GM12878 (cell line): Measurements from ENCODE around the gene TSEN54. TPM values are rescaled to one million over a fixed set of nuclear protein-coding genes. Genes with fewer than 3 reads are reported as not detected.

ENCODE experiments used
- ATAC-seq: fragments of 200-7000 bp; cut with Tn5 transposase; 3 replicates; pipeline ENCODE4 v1.9.1; 2020; ENCODE audit warnings: mild to moderate bottlenecking, moderate library complexity
- BruUV-seq: library from RNA; stranded (reverse); fragments of 400-500 nt; replicated peaks from 2 replicates; lab custom pipeline; 2021; lab: Mats Ljungman, UMichigan
- CTCF ChIA-PET: fragments of 300-600 bp; sonication (Branson Sonifier 250); formaldehyde crosslinking; extraction: SDS; loops from one replicate; lab custom pipeline; 2021; ENCODE audit warnings: inconsistent platforms; lab: Yijun Ruan, JAX
- POLR2A ChIA-PET: fragments of 350-600 bp; formaldehyde crosslinking; extraction: SDS; loops from one replicate; lab custom pipeline; 2021; ENCODE audit warnings: inconsistent platforms; lab: Charles Lee
- RAD21 ChIA-PET: fragments of 300-600 bp; sonication (Branson Sonifier 250); formaldehyde crosslinking; loops from one replicate; lab custom pipeline; 2023; ENCODE audit warnings: antibody characterized with exemption; ENCODE audit not compliant: unreplicated experiment; lab: Charles Lee
- SMC1A ChIA-PET: fragments of 300-600 bp; sonication (Branson Sonifier 250); formaldehyde crosslinking; loops from one replicate; lab custom pipeline; 2023; ENCODE audit not compliant: unreplicated experiment, uncharacterized antibody; lab: Charles Lee
- DNase-seq: peaks from one replicate; pipeline ENCODE4 v3.0.0-alpha.2; 2011; ENCODE audit warnings: low read depth, low spot score
- FAIRE-seq: peaks from 3 replicates; lab custom pipeline; 2011; peaks lifted over from hg19 to GRCh38; lab: Jason Lieb, UNC
- H2AFZ ChIP-seq: 2 replicates; pipeline ENCODE4 v1.6.0; 2011; ENCODE audit warnings: low read depth, low read length, control low read depth; ENCODE audit not compliant: control insufficient read depth
- H3K27ac ChIP-seq: 2 replicates; pipeline ENCODE4 v1.5.1; 2011; ENCODE audit warnings: control low read depth; ENCODE audit not compliant: control insufficient read depth, insufficient read depth
- H3K27me3 ChIP-seq, 2 experiments: replicated peaks in 1 of 2; 2 replicates each; pipeline versions ENCODE4 v1.6.0 to v1.6.1; 2011; ENCODE audit warnings: low read length in 1 of 2; ENCODE audit not compliant: control insufficient read depth in 2 of 2, insufficient read depth in 2 of 2
- H3K36me3 ChIP-seq, 2 experiments: 2 replicates each; pipeline ENCODE4 v1.5.1; 2011; ENCODE audit warnings: low read length in 1 of 2; ENCODE audit not compliant: control insufficient read depth in 2 of 2, insufficient read depth in 2 of 2
- H3K4me1 ChIP-seq: 2 replicates; pipeline ENCODE4 v1.6.1; 2011; ENCODE audit warnings: mild to moderate bottlenecking, low read length, moderate library complexity, mixed read lengths; ENCODE audit not compliant: control insufficient read depth, insufficient read depth
- H3K4me2 ChIP-seq: 2 replicates; pipeline ENCODE4 v1.6.0; 2011; ENCODE audit warnings: control low read depth; ENCODE audit not compliant: control insufficient read depth, insufficient read depth
- H3K4me3 ChIP-seq: fragments of 200-600 bp; sonication (generic); 2 replicates; pipeline ENCODE4 v1.5.1; 2016
- H3K79me2 ChIP-seq: 2 replicates; pipeline ENCODE4 v1.6.0; 2011; ENCODE audit warnings: low read length; ENCODE audit not compliant: control insufficient read depth, insufficient read depth
- H3K9ac ChIP-seq: 2 replicates; pipeline ENCODE4 v1.8.0; 2011; ENCODE audit warnings: low read length, control low read depth, mixed read lengths; ENCODE audit not compliant: control insufficient read depth, insufficient read depth
- H3K9me3 ChIP-seq: replicated peaks from 3 replicates; pipeline ENCODE4 v1.5.1; 2011; ENCODE audit warnings: mild to moderate bottlenecking, low read length; ENCODE audit not compliant: control insufficient read depth, insufficient read depth
- H4K20me1 ChIP-seq: 2 replicates; pipeline ENCODE4 v1.6.0; 2011; ENCODE audit not compliant: control insufficient read depth, insufficient read depth
- ASH2L ChIP-seq: fragments of 300-600, 200-600 bp; sonication (generic); IDR thresholded peaks from 2 replicates; pipeline ENCODE4 v1.6.1; 2017; ENCODE audit warnings: low read depth, mild to moderate bottlenecking, borderline replicate concordance
- CBFB ChIP-seq: IDR thresholded peaks from 2 replicates; pipeline ENCODE4 v1.6.1; 2016; ENCODE audit warnings: antibody characterized with exemption, low read depth
- EGR1 ChIP-seq, 2 experiments: IDR thresholded peaks; 1 replicate in 1 of 2; 2 replicates in 1 of 2; pipeline ENCODE4 v1.6.1; 2011 to 2012; ENCODE audit warnings: low read depth in 2 of 2, low read length in 2 of 2, borderline replicate concordance in 1 of 2, mild to moderate bottlenecking in 1 of 2, moderate library complexity in 1 of 2
- FOXM1 ChIP-seq: IDR thresholded peaks from 2 replicates; pipeline ENCODE4 v1.6.1; 2012; ENCODE audit warnings: low read depth, mild to moderate bottlenecking, inconsistent platforms, low read length, moderate library complexity
- RAD21 ChIP-seq: IDR thresholded peaks from 2 replicates; pipeline ENCODE4 v1.6.1; 2011; ENCODE audit warnings: mild to moderate bottlenecking, low read depth, low read length, moderate library complexity; ENCODE audit not compliant: insufficient read depth
- RAD51 ChIP-seq: fragments of 450-650 bp; IDR thresholded peaks from 2 replicates; pipeline ENCODE4 v1.6.1; 2016; ENCODE audit warnings: moderate library complexity, mild to moderate bottlenecking, inconsistent platforms
- SREBF2 ChIP-seq: IDR thresholded peaks from 2 replicates; pipeline ENCODE4 v1.6.1; 2012; ENCODE audit warnings: mild to moderate bottlenecking, low read length
- USF2 ChIP-seq: IDR thresholded peaks from 2 replicates; pipeline ENCODE4 v1.6.1; 2011; ENCODE audit warnings: low read depth, low read length, improper control_type of control experiment, borderline replicate concordance
- WGBS: methylation state at CpG from one replicate; pipeline ENCODE4 v1.1.6; 2016; ENCODE audit warnings: low lambda C conversion rate; ENCODE audit not compliant: insufficient replicate concordance, insufficient coverage; ENCODE audit errors: missing lambda C conversion rate; 5-methylcytosine and 5-hydroxymethylcytosine counted together
- in situ Hi-C: fragments of 300-500 bp; cut with MboI; formaldehyde crosslinking; loops from 9 replicates; pipeline ENCODE4 v1.14.3; 2018; ENCODE audit warnings: mixed read lengths
- intact Hi-C: fragments of 100-400 bp; cut with micrococcal nuclease; formaldehyde crosslinking; loops from one replicate; pipeline ENCODE4 v1.14.2; 2022; ENCODE audit not compliant: unreplicated experiment
- polyA plus RNA-seq, 11 experiments: library from polyadenylated mRNA; depleted of rRNA in 4 of 11; unstranded in 6 of 11; stranded (reverse) in 5 of 11; fragments of >200 nt; fragmentation: Nextera tagmentation in 4 of 11; fragmentation: Illumina TruSeq in 1 of 11; extraction: Ambion mirVana in 4 of 11; extraction: Trizol in 1 of 11; gene quantifications; 1 replicate in 1 of 11; 2 replicates in 10 of 11; pipeline versions ENCODE4 v1.2.1 to v1.2.3, GENCODE V29; 2011 to 2016; ENCODE audit warnings: inconsistent platforms in 2 of 11, missing spikeins in 2 of 11, low read depth in 1 of 11
- total RNA-seq, 4 experiments: library from RNA; depleted of rRNA in 3 of 4; stranded (reverse); fragments of >200 nt in 3 of 4; fragmentation: Illumina TruSeq in 1 of 4; extraction: Trizol in 1 of 4; gene quantifications; 2 replicates each; pipeline versions ENCODE4 v1.2.1 to v1.2.3, GENCODE V29; 2013 to 2021
- TF ChIP-seq, protein P1 (sequence below): IDR thresholded peaks from 2 replicates; pipeline ENCODE4 v1.6.1; 2012; ENCODE audit warnings: improper control_type of control experiment, low read depth, low read length; ENCODE audit not compliant: insufficient replicate concordance
- TF ChIP-seq, protein P2 (sequence below): IDR thresholded peaks from 2 replicates; pipeline ENCODE4 v1.6.1; 2012; ENCODE audit warnings: low read length, inconsistent platforms

TSEN54 gene
- total and polyA plus RNA-seq, 10 of the 15 experiments (the other 5 are each of a cell fraction or from before 2014, with no cell fraction given), result 7.1 to 48.0 (median 41.1) TPM

GRCh38 chr17:75516619-75517296, 430 bp downstream of the TSEN54 start:
- no peaks in the 10 kb centered on the region for H3K27me3 ChIP-seq
- in situ Hi-C loops, result no loop called here
- H2AFZ ChIP-seq, result peak overlapping the region; percentile 80
- H3K9me3 ChIP-seq, result no peaks in the 10 kb centered on the region
- ATAC-seq, result peak; percentile 7
- H3K36me3 ChIP-seq, result peaks cover 0 to 2% of the 10 kb centered on the region in 2 experiments; a peak in 3 of 4 replicates
- 4% methylated on average over 30 of the region's 65 CpGs for WGBS
- peaks cover 14% of the 10 kb centered on the region for H3K79me2 ChIP-seq
- peak overlapping the region; percentile 78 for H3K9ac ChIP-seq
- intact Hi-C loops, result loop anchor here (2.0 to 10.0 kb wide), 2 partner anchors 72 to 252 kb away; partner anchors contain the start of genes GGA3 and MRPS7
- peak overlapping the region; percentile 95 for H3K4me3 ChIP-seq
- H3K4me2 ChIP-seq, result peak overlapping the region; percentile 64
- no TSS peak for BruUV-seq
- H3K4me1 ChIP-seq, result peaks cover 20% of the 10 kb centered on the region
- RAD21 ChIA-PET, result interaction anchor here (0.6 to 1.8 kb wide), 23 partner anchors 9 to 313 kb away, joined by 3 to 14 read pairs (median 4); partner anchors contain the start of genes GRB2, LLGL2, MIF4GD and SLC25A19
- CTCF ChIA-PET, result interaction anchor here (0.6 to 2.1 kb wide), 26 partner anchors 7 to 246 kb away, joined by 3 to 21 read pairs (median 4); partner anchors contain the start of genes LLGL2, MIF4GD, MYO15B and SLC25A19
- SMC1A ChIA-PET, result interaction anchor here (0.6 to 1.8 kb wide), 12 partner anchors 8 to 352 kb away, joined by 3 to 8 read pairs (median 4); partner anchors contain the start of genes GRB2, LLGL2 and TMEM94
- H4K20me1 ChIP-seq, result no peaks in the 10 kb centered on the region
- DNase-seq, result no peak
- H3K27ac ChIP-seq, result peak overlapping the region; percentile 46
- FAIRE-seq, result no peak
- POLR2A ChIA-PET, result interaction anchor here (0.6 to 1.4 kb wide), 13 partner anchors 9 to 1061 kb away, joined by 3 to 8 read pairs (median 4); partner anchors contain the start of genes LLGL2, MYO15B and WBP2
- TF ChIP-seq, protein P1, sequence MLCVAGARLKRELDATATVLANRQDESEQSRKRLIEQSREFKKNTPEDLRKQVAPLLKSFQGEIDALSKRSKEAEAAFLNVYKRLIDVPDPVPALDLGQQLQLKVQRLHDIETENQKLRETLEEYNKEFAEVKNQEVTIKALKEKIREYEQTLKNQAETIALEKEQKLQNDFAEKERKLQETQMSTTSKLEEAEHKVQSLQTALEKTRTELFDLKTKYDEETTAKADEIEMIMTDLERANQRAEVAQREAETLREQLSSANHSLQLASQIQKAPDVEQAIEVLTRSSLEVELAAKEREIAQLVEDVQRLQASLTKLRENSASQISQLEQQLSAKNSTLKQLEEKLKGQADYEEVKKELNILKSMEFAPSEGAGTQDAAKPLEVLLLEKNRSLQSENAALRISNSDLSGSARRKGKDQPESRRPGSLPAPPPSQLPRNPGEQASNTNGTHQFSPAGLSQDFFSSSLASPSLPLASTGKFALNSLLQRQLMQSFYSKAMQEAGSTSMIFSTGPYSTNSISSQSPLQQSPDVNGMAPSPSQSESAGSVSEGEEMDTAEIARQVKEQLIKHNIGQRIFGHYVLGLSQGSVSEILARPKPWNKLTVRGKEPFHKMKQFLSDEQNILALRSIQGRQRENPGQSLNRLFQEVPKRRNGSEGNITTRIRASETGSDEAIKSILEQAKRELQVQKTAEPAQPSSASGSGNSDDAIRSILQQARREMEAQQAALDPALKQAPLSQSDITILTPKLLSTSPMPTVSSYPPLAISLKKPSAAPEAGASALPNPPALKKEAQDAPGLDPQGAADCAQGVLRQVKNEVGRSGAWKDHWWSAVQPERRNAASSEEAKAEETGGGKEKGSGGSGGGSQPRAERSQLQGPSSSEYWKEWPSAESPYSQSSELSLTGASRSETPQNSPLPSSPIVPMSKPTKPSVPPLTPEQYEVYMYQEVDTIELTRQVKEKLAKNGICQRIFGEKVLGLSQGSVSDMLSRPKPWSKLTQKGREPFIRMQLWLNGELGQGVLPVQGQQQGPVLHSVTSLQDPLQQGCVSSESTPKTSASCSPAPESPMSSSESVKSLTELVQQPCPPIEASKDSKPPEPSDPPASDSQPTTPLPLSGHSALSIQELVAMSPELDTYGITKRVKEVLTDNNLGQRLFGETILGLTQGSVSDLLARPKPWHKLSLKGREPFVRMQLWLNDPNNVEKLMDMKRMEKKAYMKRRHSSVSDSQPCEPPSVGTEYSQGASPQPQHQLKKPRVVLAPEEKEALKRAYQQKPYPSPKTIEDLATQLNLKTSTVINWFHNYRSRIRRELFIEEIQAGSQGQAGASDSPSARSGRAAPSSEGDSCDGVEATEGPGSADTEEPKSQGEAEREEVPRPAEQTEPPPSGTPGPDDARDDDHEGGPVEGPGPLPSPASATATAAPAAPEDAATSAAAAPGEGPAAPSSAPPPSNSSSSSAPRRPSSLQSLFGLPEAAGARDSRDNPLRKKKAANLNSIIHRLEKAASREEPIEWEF, result no peak
- no peak for TF ChIP-seq USF2
- TF ChIP-seq RAD21, result no peak
- TF ChIP-seq SREBF2, result no peak
- TF ChIP-seq ASH2L, result no peak
- TF ChIP-seq CBFB, result 0 out of 2 replicates have a peak, but pooled peaks have one; percentile 9
- no peak for TF ChIP-seq RAD51
- no peak for TF ChIP-seq FOXM1
- TF ChIP-seq EGR1 (IDR thresholded peaks at IDR 0.05; ENCODE audit: borderline replicate concordance in 1 of 2, low read depth in 2 of 2, low read length in 2 of 2), result peak in 1 of 2 experiments; percentile 56; a peak in 1 of 3 replicates
- TF ChIP-seq, protein P2, sequence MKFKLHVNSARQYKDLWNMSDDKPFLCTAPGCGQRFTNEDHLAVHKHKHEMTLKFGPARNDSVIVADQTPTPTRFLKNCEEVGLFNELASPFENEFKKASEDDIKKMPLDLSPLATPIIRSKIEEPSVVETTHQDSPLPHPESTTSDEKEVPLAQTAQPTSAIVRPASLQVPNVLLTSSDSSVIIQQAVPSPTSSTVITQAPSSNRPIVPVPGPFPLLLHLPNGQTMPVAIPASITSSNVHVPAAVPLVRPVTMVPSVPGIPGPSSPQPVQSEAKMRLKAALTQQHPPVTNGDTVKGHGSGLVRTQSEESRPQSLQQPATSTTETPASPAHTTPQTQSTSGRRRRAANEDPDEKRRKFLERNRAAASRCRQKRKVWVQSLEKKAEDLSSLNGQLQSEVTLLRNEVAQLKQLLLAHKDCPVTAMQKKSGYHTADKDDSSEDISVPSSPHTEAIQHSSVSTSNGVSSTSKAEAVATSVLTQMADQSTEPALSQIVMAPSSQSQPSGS, result no peak
